Gastroesophageal sphincter (tissue), 4 donors: ENCODE data around the gene YES1. TPM values are rescaled to one million over a fixed set of nuclear protein-coding genes. Genes with fewer than 3 reads are reported as not detected.

Experiments used
- ATAC-seq: fragments of 150-250 bp; one replicate; pipeline ENCODE4 v1.9.1; 2016; ENCODE audit warnings: mild to moderate bottlenecking, moderate library complexity
- H3K27ac ChIP-seq, 4 donors: fragments of 200-600 bp; sonication (generic) in 3 of 4; 1 replicate in 3 of 4; 2 replicates in 1 of 4; pipeline ENCODE4 v1.5.1; 2016 to 2019
- H3K27me3 ChIP-seq: fragments of 200-600 bp; sonication (generic); one replicate; pipeline ENCODE4 v1.5.1; 2019
- H3K36me3 ChIP-seq, 2 donors: fragments of 200-600 bp; sonication (generic); one replicate each; pipeline ENCODE4 v1.5.1; 2019; ENCODE audit warnings: control low read depth in 1 of 2
- H3K4me1 ChIP-seq, 3 donors: fragments of 200-600 bp; sonication (generic); 1 replicate in 2 of 3; 2 replicates in 1 of 3; pipeline ENCODE4 v1.5.1; 2016 to 2019; ENCODE audit warnings: control low read depth in 2 of 3
- H3K4me3 ChIP-seq, 2 donors: fragments of 200-600 bp; sonication (generic); one replicate each; pipeline ENCODE4 v1.5.1; 2019; ENCODE audit warnings: mild to moderate bottlenecking in 1 of 2, moderate library complexity in 1 of 2
- H3K9me3 ChIP-seq, 3 donors: fragments of 200-600 bp; sonication (generic); one replicate each; pipeline ENCODE4 v1.5.1; 2017 to 2019; ENCODE audit warnings: control low read depth in 2 of 3
- CTCF ChIP-seq, 4 experiments: fragments of 200-600 bp in 2 of 4; fragments of 450-650 bp in 2 of 4; sonication (generic) in 1 of 4; IDR thresholded peaks; one replicate each; pipeline ENCODE4 v1.5.1; 2017 to 2019; ENCODE audit warnings: antibody characterized with exemption in 4 of 4, mild to moderate bottlenecking in 2 of 4, moderate library complexity in 2 of 4
- EP300 ChIP-seq: sonication (generic); formaldehyde crosslinking; IDR thresholded peaks from one replicate; pipeline ENCODE4 v1.6.1; 2017; ENCODE audit warnings: antibody characterized with exemption, mild to moderate bottlenecking
- POLR2A ChIP-seq, 2 donors: fragments of 450-650 bp; IDR thresholded peaks; one replicate each; pipeline ENCODE4 v1.6.1; 2017; ENCODE audit warnings: antibody characterized with exemption in 2 of 2, mild to moderate bottlenecking in 2 of 2, moderate library complexity in 1 of 2
- POLR2AphosphoS5 ChIP-seq: sonication (generic); formaldehyde crosslinking; IDR thresholded peaks from one replicate; pipeline ENCODE4 v1.6.1; 2017; ENCODE audit warnings: antibody characterized with exemption
- WGBS, 2 donors: methylation state at CpG; one replicate each; pipeline ENCODE4 v1.1.5; 2018; ENCODE audit warnings: low coverage in 1 of 2; 5-methylcytosine and 5-hydroxymethylcytosine counted together
- total RNA-seq, 4 donors: library from RNA; depleted of rRNA; stranded (reverse); fragments of >200 nt; gene quantifications; one replicate each; pipeline ENCODE4 v1.1.0, GENCODE V29; 2016

Gene YES1
- total RNA-seq, 4 donors from 2014 or later, result 84.1 to 127 (median 96.8) TPM

- Histone ChIP-seq H3K36me3 (no peaks in the 10 kb centered on the region), H3K9me3 (no peaks in the 10 kb centered on the region), H3K27me3 (no peaks in the 10 kb centered on the region), H3K27ac (no peak overlapping the region), H3K4me3 (no peak overlapping the region), H3K4me1 (peaks cover 0 to 20% (median 7%) of the 10 kb centered on the region in 3 donors)
- 86 to 87% methylated on average over 1 of the region's 1 CpG for WGBS, 2 donors
- TF ChIP-seq EP300, result no peak
- no peak for TF ChIP-seq POLR2AphosphoS5
- TF ChIP-seq CTCF (IDR thresholded peaks at IDR 0.05), result no peak
- TF ChIP-seq POLR2A (IDR thresholded peaks at IDR 0.05), result no peak
- ATAC-seq, result no peak
Measured at GRCh38 chr18:789397-789796, 22.6 kb downstream of the YES1 start.

GRCh38 chr18:785242-785641 is 26.8 kb downstream of the YES1 start:
- H3K27ac ChIP-seq, result no peak overlapping the region
- TF ChIP-seq EP300, result no peak
- no peak for TF ChIP-seq POLR2AphosphoS5
- TF ChIP-seq POLR2A (IDR thresholded peaks at IDR 0.05), result no peak
- TF ChIP-seq CTCF (IDR thresholded peaks at IDR 0.05), result no peak
- H3K36me3 ChIP-seq, result no peaks in the 10 kb centered on the region
- H3K9me3 ChIP-seq, result no peaks in the 10 kb centered on the region
- H3K4me1 ChIP-seq, result peaks cover 0 to 26% (median 7%) of the 10 kb centered on the region in 3 donors
- no peaks in the 10 kb centered on the region for H3K27me3 ChIP-seq
- ATAC-seq, result no peak
- WGBS, 2 donors, result 88 to 100% methylated on average over 1 of the region's 1 CpG
- no peak overlapping the region for H3K4me3 ChIP-seq

GRCh38 chr18:784470-785172 is 27.4 kb downstream of the YES1 start:
- no peaks in the 10 kb centered on the region for H3K36me3 ChIP-seq
- TF ChIP-seq POLR2A (IDR thresholded peaks at IDR 0.05) (no peak), EP300 (no peak), POLR2AphosphoS5 (no peak), CTCF (IDR thresholded peaks at IDR 0.05) (no peak)
- no peaks in the 10 kb centered on the region for H3K9me3 ChIP-seq
- ATAC-seq, result no peak
- H3K4me3 ChIP-seq, result no peak overlapping the region
- H3K27ac ChIP-seq, result no peak overlapping the region
- 72 to 87% methylated on average over 5 of the region's 5 CpGs for WGBS, 2 donors
- H3K4me1 ChIP-seq, result peaks cover 0 to 20% (median 7%) of the 10 kb centered on the region in 3 donors
- H3K27me3 ChIP-seq, result no peaks in the 10 kb centered on the region

- TF ChIP-seq POLR2A (IDR thresholded peaks at IDR 0.05) (no peak), CTCF (IDR thresholded peaks at IDR 0.05) (no peak), EP300 (no peak), POLR2AphosphoS5 (no peak)
- no peaks in the 10 kb centered on the region for H3K27me3 ChIP-seq
- ATAC-seq, result no peak
- H3K9me3 ChIP-seq, result no peaks in the 10 kb centered on the region
- no peak overlapping the region for H3K27ac ChIP-seq
- peaks cover 0 to 22% (median 4%) of the 10 kb centered on the region in 3 donors for H3K4me1 ChIP-seq
- 52 to 79% methylated on average over 4 of the region's 4 CpGs for WGBS, 2 donors
- peaks cover 0 to 4% of the 10 kb centered on the region in 2 donors for H3K36me3 ChIP-seq
- no peak overlapping the region for H3K4me3 ChIP-seq
Measured at GRCh38 chr18:778194-778927, 33.7 kb downstream of the YES1 start.
